Esophagus muscularis mucosa (tissue), 4 donors: ENCODE measurements around the gene CYP17A1. TPM values are rescaled to one million over a fixed set of nuclear protein-coding genes. Genes with fewer than 3 reads are reported as not detected.

Experiments used
- DNase-seq: peaks from one replicate; pipeline ENCODE4 v3.0.0-alpha.2; 2017; ENCODE audit errors: extremely low spot score
- H3K27ac ChIP-seq, 4 donors: fragments of 200-600 bp; sonication (generic); replicated peaks in 1 of 4; 1 replicate in 3 of 4; 2 replicates in 1 of 4; pipeline ENCODE4 v1.5.1; 2016 to 2019; ENCODE audit warnings: mild to moderate bottlenecking in 1 of 4
- H3K27me3 ChIP-seq, 4 donors: fragments of 200-600 bp; sonication (generic); one replicate each; pipeline versions ENCODE4 v1.5.1 to v1.6.0; 2016 to 2019
- H3K36me3 ChIP-seq, 4 donors: fragments of 200-600 bp; sonication (generic); one replicate each; pipeline ENCODE4 v1.5.1; 2016 to 2019
- H3K4me1 ChIP-seq, 4 donors: fragments of 200-600 bp; sonication (generic); one replicate each; pipeline ENCODE4 v1.5.1; 2016 to 2019
- H3K4me3 ChIP-seq, 4 donors: fragments of 200-600 bp; sonication (generic); 1 replicate in 2 of 4; 2 replicates in 2 of 4; pipeline ENCODE4 v1.5.1; 2016 to 2019; ENCODE audit warnings: mild to moderate bottlenecking in 4 of 4, moderate library complexity in 1 of 4
- H3K9me3 ChIP-seq, 4 donors: fragments of 200-600 bp; sonication (generic); 1 replicate in 3 of 4; 2 replicates in 1 of 4; pipeline ENCODE4 v1.5.1; 2016 to 2019
- CTCF ChIP-seq, 3 experiments: fragments of 200-600 bp in 2 of 3; fragments of 450-650 bp in 1 of 3; sonication (generic) in 2 of 3; IDR thresholded peaks; one replicate each; pipeline ENCODE4 v1.5.1; 2017 to 2019; ENCODE audit warnings: antibody characterized with exemption in 3 of 3, mild to moderate bottlenecking in 2 of 3, moderate library complexity in 1 of 3
- EP300 ChIP-seq: sonication (generic); formaldehyde crosslinking; IDR thresholded peaks from one replicate; pipeline ENCODE4 v1.6.1; 2017; ENCODE audit warnings: antibody characterized with exemption
- POLR2A ChIP-seq: fragments of 450-650 bp; IDR thresholded peaks from one replicate; pipeline ENCODE4 v1.6.1; 2017; ENCODE audit warnings: antibody characterized with exemption, moderate library complexity, mild to moderate bottlenecking, low read depth
- POLR2AphosphoS5 ChIP-seq, 2 donors: sonication (generic); formaldehyde crosslinking; IDR thresholded peaks; one replicate each; pipeline ENCODE4 v1.6.1; 2017; ENCODE audit warnings: antibody characterized with exemption in 2 of 2
- WGBS: methylation state at CpG from one replicate; pipeline ENCODE4 v1.1.5; 2018; 5-methylcytosine and 5-hydroxymethylcytosine counted together
- intact Hi-C: fragments of 100-400 bp; cut with DNase I; formaldehyde crosslinking; loops from one replicate; pipeline ENCODE4 v1.15.1; 2023
- total RNA-seq, 4 donors: library from RNA; depleted of rRNA; stranded (reverse); fragments of >200 nt; gene quantifications; one replicate each; pipeline versions ENCODE4 v1.1.0 to v1.2.1, GENCODE V29; 2016

The CYP17A1 gene
- total RNA-seq, 4 donors from 2014 or later = not detected

GRCh38 chr10:102808380-102808779 lies 28.8 kb downstream of the CYP17A1 start:
- H3K36me3 ChIP-seq = peaks cover 22 to 57% (median 45%) of the 10 kb centered on the region in 4 donors

DNA sequence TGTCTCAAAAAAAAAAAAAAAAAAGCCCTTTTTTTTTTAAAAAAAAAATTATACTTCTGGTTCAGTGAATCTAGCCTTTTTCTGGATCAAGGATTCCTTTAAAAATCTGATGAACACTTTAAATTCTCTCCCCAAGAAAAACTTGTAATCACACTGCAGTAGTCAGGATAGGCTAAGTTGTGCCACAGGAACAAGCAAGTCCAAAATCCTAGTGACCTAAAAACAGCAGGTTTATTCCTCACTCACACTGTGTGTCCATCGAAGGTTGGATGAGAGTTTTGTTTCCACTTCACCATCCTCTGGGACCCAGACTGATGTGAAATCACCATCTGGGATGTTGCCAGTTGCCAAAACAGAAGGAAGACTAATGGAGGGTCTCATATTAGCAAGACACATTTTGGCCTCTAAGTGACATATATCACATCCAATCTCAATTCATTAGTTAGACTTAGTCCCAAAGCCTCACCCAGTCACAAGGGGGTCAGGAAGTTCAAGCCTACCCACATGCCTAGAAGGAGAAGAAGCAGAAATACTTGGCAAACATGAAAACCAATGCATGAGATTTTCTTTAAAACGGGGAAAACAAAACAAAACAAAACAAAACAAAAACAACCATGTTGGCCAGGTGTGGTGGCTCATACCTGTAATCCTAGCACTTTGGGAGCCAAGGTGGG lies 32.7 kb downstream of the CYP17A1 start:
- DNase-seq = no peak
- Histone ChIP-seq H3K9me3 (no peaks in the 10 kb centered on the region), H3K4me3 (no peak overlapping the region), H3K36me3 (peaks cover 0 to 20% (median 12%) of the 10 kb centered on the region in 4 donors), H3K4me1 (peaks cover 44 to 60% (median 56%) of the 10 kb centered on the region in 4 donors), H3K27me3 (no peaks in the 10 kb centered on the region), H3K27ac (peak overlapping the region in 3 of 4 donors; percentile 7 to 90 (median 78))
- TF ChIP-seq POLR2A (no peak), POLR2AphosphoS5 (IDR thresholded peaks at IDR 0.05) (no peak), CTCF (IDR thresholded peaks at IDR 0.05) (no peak), EP300 (no peak)
- 75% methylated on average over 2 of the region's 2 CpGs for WGBS
- intact Hi-C loops = no loop called here

More at GRCh38 chr10:102808380-102808779, 28.8 kb downstream of the CYP17A1 start:
- Histone ChIP-seq H3K4me3 (no peak overlapping the region), H3K4me1 (peaks cover 8 to 39% (median 24%) of the 10 kb centered on the region in 4 donors), H3K27ac (no peak overlapping the region), H3K27me3 (no peaks in the 10 kb centered on the region), H3K9me3 (no peaks in the 10 kb centered on the region)
- TF ChIP-seq CTCF (IDR thresholded peaks at IDR 0.05) (no peak), POLR2A (no peak), POLR2AphosphoS5 (IDR thresholded peaks at IDR 0.05) (no peak), EP300 (no peak)
- no peak for DNase-seq
- 81% methylated on average over 4 of the region's 4 CpGs for WGBS
- intact Hi-C loops = no loop called here

GRCh38 chr10:102802920-102803534 lies 34.2 kb downstream of the CYP17A1 start:
- Histone ChIP-seq H3K4me1 (peaks cover 58 to 71% (median 62%) of the 10 kb centered on the region in 4 donors), H3K9me3 (no peaks in the 10 kb centered on the region), H3K27me3 (no peaks in the 10 kb centered on the region), H3K36me3 (peaks cover 5 to 35% (median 19%) of the 10 kb centered on the region in 4 donors), H3K4me3 (no peak overlapping the region), H3K27ac (peak overlapping the region; percentile 78 to 90 (median 84))
- no peak for TF ChIP-seq CTCF (IDR thresholded peaks at IDR 0.05)
- peak; percentile 69 to 74 for TF ChIP-seq POLR2AphosphoS5 (IDR thresholded peaks at IDR 0.05)
- TF ChIP-seq POLR2A = no peak
- TF ChIP-seq EP300 = peak; percentile 3
- DNase-seq = no peak
- 37% methylated on average over 6 of the region's 6 CpGs for WGBS
- intact Hi-C loops = no loop called here

- intact Hi-C loops = no loop called here
Observed at GRCh38 chr10:102801978-102802377, 35.2 kb downstream of the CYP17A1 start.

More at GRCh38 chr10:102801978-102802377, 35.2 kb downstream of the CYP17A1 start:
- no peak overlapping the region for H3K4me3 ChIP-seq
- no peaks in the 10 kb centered on the region for H3K27me3 ChIP-seq
- no peak for DNase-seq
- H3K36me3 ChIP-seq = peaks cover 5 to 40% (median 21%) of the 10 kb centered on the region in 4 donors
- peak overlapping the region; percentile 78 to 90 (median 84) for H3K27ac ChIP-seq
- no peak for TF ChIP-seq POLR2A
- no peak for TF ChIP-seq POLR2AphosphoS5 (IDR thresholded peaks at IDR 0.05)
- no peak for TF ChIP-seq CTCF (IDR thresholded peaks at IDR 0.05)
- no peak for TF ChIP-seq EP300
- no peaks in the 10 kb centered on the region for H3K9me3 ChIP-seq
- WGBS = 50% methylated on average over 3 of the region's 3 CpGs
- peaks cover 66 to 81% (median 71%) of the 10 kb centered on the region in 4 donors for H3K4me1 ChIP-seq
